ENCODE measurements around the gene IER2.

IER2 gene

DNA sequence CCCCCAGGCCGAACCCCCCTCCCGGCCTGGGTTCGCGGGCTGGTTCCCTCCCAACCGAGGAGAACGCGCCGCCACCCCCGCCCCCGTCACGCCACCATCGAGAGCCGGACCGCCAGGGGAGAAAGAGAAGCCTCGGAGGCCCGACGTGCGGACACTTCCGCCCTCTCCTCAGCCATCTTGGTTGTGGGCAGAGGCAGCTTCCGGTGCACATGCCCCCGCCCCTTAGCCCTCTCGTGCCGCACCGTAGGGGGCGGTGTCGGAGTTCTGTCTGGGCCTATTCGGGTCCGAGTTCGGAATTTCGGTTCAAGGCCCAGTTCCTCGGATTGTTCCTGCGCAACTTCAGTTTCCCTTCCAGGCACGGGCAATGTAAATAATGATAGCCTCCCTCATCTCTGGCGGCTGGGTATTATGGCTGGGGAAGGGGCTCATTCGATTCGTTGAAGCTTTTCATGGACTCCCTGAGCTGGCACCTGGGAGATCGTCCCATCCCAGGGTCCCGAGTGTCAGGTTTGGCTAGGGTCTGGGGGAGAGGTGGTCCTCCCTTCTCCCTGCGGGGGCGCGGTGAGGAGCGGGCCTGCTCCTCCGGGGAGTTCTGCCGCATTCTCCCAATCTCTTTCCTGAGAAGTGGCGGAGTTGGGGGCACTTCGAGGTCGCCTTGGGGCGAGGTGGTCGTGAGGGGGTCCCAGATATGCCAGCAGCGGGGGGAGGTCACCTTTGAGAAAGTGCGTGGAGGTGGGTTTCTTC, at the start of gene IER2, which contains the start of gene STX10:
IER2 (plus strand) TSS at position 225 of the 744 bp plus-strand sequence. CDS start 2,776 bp downstream, outside the sequence.
STX10 (minus strand) TSS at position 189 of the 744 bp plus-strand sequence. CDS start 202 bp downstream, outside the sequence.
- DNase-seq, result peak; percentile 94

DNA sequence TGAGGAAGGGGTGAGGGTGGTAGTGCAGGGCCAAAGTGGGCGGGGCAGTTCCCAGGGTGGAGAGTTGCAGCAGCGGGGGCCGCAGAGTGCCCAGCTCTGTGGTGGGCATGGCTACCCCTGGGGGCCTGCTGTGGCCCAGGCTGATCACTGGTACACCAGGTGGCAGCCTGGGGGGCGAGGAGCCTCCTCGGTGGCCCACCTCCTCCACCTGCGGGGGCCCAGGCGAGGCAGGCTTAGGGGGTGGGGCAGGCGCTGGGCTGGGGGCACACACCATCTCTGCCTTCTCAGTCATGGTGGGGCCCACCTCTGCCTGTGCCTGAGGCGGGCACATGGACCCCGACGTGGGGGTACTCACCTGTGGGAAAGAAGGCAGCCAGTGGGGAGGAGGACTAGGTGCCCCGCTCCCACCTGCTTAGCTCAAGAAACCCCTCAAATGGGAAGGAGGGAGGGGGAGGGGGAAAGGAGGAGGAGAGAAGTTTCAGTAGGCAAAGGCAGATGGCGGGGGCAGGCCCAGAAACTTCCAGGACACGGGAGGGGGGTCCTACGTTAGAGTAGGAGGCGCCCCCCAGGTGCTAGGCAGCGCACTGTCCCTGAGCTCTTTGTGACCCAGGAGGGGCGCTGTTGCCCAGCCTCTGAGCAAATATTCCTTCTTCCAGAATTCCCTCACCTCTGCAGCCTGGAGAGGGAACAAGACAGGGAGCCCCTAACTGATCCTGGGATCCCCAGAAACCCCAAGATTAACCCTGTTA, 49.2 kb upstream of the IER2 start:
- no peak for DNase-seq

DNA sequence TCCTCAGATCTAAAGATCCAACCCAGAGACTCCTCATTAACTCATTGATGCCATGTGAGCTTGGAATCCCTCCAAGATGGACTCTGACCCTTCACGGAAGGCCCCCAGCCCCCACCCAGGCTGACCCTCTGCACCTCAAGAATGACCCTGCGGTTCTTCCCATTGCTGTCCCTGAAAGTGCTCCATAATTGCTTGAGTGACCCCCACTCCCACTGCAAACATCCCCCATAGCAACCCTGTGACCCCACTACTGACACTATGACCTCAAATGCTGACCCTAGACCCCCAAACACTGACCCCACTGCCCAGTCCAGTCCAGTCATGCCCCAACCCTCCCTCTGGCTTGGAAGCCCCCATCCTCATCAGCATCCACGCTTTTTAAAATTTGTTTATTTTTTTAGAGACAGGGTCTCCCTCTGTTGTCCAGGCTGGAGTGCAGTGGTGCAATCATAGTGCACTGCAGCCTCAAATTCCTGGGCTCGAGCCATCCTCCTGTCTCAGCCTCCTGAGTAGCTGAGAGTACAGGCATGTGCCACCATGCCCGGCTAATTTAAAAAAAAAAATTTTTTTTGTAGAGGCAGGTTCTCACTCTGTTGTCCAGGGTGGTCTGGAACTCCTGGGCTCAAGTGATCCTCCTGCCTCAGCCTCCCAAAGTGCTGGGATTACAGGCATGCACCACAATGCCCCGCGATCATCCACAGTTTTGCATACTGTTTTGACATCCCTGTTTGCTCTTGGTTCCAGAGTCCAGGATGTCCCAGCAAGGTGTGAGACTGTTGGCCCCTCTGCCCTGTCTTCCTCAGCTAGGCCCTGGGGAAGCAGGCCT, 48.4 kb upstream of the IER2 start:
- no peak for DNase-seq

DNA sequence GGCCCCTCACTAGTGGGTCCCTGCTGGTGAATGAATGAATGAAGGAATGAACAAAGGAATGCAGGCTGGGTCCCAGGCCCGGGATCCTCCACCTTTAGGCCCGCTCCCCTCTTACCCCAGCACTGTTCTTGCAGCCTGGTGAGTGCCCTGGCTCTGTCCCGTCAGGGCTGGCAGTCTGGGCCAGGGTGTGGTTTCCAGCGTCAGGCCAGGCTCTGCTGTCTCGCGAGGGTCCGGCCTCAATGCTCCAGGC, 47.9 kb upstream of the IER2 start:
- no peak for DNase-seq

GRCh38 chr19:13102666-13103580, 47.3 kb upstream of the IER2 start, which contains the start of gene LYL1:
LYL1 (minus strand) TSS chr19:13102858; CDS start chr19:13101171, 1,687 bp downstream.
- DNase-seq, result no peak

- no peak for DNase-seq
Measured at GRCh38 chr19:13103581-13104359, 46.4 kb upstream of the IER2 start.

- DNase-seq, result no peak
Measured at GRCh38 chr19:13104360-13104847, 45.8 kb upstream of the IER2 start.

DNA sequence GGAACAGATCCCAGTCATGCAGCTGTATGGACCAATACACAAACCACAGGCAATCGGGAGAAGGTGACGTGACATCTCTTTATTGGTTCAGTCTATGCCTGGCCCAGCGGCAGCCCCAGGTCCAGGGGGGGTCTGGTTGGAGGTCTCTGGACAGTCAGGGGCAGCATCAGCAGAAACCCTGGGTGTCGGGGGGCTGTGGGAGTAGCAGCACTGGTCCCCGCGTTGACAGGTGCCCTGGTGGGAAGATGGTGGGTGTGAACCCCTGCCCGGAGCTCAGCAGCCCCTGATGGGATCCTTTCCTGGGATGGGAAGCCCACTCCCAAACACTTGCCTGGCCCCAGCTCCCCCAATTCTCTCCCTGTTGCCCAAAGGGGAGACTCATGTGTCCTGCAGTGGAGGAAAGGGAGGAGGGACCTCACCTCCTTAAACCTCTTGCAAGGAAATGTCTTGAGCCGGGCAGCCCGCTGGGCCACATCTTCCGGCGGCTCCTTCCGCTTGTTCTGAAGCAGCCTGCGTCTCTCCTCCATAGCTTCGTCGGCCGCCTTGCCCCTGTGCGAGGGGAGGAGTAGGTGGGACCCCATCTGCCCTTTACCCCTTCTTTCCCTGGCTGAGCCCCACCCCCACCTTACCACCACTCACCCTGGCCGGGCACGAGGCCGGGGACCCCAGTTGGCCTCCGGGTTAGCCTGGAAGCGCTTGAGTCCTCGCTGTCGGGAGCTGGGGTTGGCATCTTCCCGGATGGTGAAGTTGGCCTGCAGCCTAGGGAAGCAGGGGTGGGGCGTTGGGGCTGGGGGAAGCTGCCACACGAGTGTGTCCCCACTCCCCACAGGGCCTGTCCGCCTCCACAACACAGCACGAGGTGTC, 45.1 kb upstream of the IER2 start:
- DNase-seq, result no peak

DNA sequence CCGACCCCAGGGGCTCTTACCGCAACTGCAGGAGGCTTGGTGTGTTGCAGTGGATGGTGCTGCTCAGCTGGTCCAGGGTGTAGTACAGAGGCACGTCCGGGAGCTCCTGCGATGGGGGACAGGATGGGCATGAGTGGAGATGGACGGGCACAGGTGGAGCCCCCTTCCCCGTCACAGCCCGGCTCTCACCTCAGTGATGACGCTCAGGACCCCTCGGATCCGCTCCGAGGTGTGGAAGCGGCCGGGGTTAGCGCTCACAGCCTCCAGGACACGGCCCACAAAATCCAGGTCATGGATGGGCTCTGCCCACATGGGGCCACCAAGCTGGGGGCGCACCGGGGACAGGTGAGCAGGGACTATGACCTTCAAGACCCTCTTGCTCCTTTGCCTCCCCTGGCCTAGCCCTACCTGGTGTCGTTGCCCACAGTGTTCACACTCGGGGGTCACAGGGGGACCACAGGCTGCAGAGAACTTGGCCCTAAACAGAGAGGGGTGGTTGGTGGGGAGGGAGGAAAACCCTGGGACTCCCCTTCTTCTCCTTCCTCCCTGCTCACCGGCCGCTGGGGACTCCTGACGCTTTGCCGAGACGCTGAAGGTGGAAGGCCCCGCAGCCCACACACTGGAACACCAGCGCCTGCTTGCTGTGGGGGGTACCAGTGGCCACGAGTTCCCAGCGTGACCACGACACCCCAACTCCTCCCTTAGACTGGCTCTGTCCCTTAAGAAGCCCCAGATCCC, 40.7 kb upstream of the IER2 start:
- DNase-seq, result no peak

DNA sequence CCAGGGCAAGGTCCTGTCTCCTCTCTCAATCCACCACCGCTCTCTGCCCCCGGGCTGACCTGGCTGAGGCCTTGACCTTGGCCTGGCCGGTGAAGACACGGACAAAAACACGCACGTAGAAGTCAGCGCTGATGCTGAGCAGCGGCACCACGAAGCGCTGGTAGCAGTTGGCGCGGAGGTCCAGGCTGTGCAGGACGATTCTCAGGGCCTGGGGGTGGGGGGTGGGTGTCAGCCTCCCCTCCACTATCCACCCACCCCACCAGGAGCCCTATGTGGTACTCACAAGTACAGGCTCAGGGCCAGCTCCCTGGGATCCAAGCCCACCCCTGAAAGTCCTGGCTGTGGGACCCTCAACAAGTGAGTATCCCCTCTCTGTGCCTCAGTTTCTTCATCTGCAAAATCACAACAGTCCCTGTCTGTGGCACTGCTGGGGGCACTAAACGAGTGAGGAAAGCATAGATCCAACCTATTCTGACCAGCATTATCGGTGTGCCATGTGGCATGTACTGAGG, 40.1 kb upstream of the IER2 start:
- no peak for DNase-seq

GRCh38 chr19:13112555-13112954, 37.7 kb upstream of the IER2 start:
- DNase-seq, result no peak

DNA sequence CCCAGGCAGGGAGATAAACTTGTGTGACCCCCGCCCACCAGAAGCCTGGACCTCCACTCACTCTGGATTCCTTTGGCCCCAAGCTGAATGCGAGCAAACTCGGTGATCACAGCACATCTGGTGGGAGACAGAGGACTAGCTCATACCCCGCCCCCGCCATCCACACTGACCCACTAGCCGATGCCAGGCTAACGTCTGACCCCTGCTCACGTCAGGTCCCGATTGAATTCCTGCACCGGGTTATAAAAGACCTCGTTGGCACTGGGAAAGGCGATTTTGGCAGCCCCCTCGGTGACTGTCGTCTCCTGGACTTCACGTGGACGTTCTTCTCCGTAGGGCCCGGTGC, 34.3 kb upstream of the IER2 start:
- no peak for DNase-seq

GRCh38 chr19:13116282-13117175, 33.7 kb upstream of the IER2 start, which contains the start of gene TRMT1:
TRMT1 (minus strand) TSS chr19:13116740; CDS start chr19:13116399, 341 bp downstream.
- DNase-seq, result peak; percentile 84

GRCh38 chr19:13117176-13117771, 32.9 kb upstream of the IER2 start:
- DNase-seq, result no peak

- peak; percentile 88 for DNase-seq
Measured at GRCh38 chr19:13117772-13118423, 32.3 kb upstream of the IER2 start, which contains the start of gene NACC1. NACC1 (plus strand) TSS chr19:13118264; CDS start chr19:13135208, 16,944 bp downstream.

DNA sequence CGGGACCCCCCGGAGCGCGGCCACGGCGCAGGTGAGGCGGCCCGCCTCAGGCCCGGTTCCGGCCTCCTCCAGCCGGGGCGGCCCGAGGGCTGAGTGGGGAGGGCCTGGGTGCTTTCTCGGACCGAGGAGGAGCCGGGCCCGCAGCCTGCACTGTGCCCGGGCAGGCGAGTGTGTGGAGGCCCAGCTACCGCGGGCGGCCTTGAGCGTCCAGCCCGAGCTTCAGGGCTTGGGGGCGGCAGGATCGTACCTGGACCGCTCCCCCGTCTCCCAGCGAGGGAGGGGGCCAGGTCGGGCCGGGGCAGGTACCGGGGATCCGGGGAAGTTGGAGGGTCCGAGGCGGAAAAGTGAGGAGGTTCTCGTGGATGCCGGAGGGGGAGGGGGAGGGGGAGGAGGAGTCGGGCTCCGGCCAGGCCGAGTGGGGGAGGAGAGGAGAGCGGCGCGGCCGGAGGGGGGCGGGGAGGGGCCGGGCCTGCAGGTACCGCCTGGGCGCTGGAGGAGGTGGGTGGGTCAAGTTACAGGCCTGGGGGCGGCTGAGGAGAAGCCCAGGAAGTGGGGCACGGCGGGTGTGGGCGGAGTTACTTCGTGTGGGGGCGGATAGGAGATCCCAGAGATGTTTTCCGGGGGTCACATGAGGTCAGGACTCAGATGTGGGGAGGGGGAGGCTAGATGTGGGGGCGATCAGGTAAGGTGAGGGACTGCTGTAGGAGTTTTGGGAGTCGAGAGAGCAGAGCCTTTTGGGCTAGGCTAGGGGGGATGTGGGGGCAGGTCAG, 31.6 kb upstream of the IER2 start:
- DNase-seq, result peak; percentile 26

All from NCI-H774 (cell line).